HepG2 (cell line): ENCODE measurements around the gene MTOR. TPM values are rescaled to one million over a fixed set of nuclear protein-coding genes. Genes with fewer than 3 reads are reported as not detected.

Experiments
- AHDC1 ChIP-seq: sonication (generic); formaldehyde crosslinking; IDR thresholded peaks from 2 replicates; pipeline ENCODE4 v1.5.1; 2020; ENCODE audit warnings: mild to moderate bottlenecking, missing genetic modification reagents, borderline replicate concordance
- CHD2 ChIP-seq: IDR thresholded peaks from 2 replicates; pipeline ENCODE4 v1.6.1; 2011; ENCODE audit warnings: low read depth, low read length, improper control_type of control experiment
- ETS1 ChIP-seq: sonication (generic); formaldehyde crosslinking; IDR thresholded peaks from 2 replicates; pipeline ENCODE4 v1.4.0; 2020; ENCODE audit warnings: missing genetic modification reagents
- GLMP ChIP-seq: sonication (generic); formaldehyde crosslinking; IDR thresholded peaks from 2 replicates; pipeline ENCODE4 v1.9.0; 2021; ENCODE audit warnings: missing genetic modification reagents, mild to moderate bottlenecking, borderline replicate concordance
- HNF1A ChIP-seq, 2 experiments: sonication (generic) in 1 of 2; formaldehyde crosslinking in 1 of 2; IDR thresholded peaks; 2 replicates each; pipeline versions ENCODE4 v1.4.0 to v1.6.1; 2016 to 2020; ENCODE audit warnings: borderline replicate concordance in 1 of 2, low read depth in 1 of 2, mild to moderate bottlenecking in 1 of 2, missing genetic modification reagents in 1 of 2
- NFATC3 ChIP-seq: sonication (generic); formaldehyde crosslinking; IDR thresholded peaks from 2 replicates; pipeline ENCODE4 v1.5.1; 2020; ENCODE audit warnings: mild to moderate bottlenecking, missing genetic modification reagents
- PHF5A ChIP-seq: IDR thresholded peaks from one replicate; pipeline ENCODE4 v1.6.1; 2018; ENCODE audit warnings: low read depth, missing genetic modification reagents; ENCODE audit not compliant: unreplicated experiment
- PRMT3 ChIP-seq: sonication (generic); formaldehyde crosslinking; IDR thresholded peaks from 2 replicates; pipeline ENCODE4 v1.8.1; 2022; ENCODE audit warnings: low read depth, mild to moderate bottlenecking, moderate library complexity, missing genetic modification reagents, borderline replicate concordance
- SRSF9 ChIP-seq: fragments of 200-400 bp; formaldehyde crosslinking; IDR thresholded peaks from 2 replicates; pipeline ENCODE4 v1.6.1; 2018; ENCODE audit warnings: borderline replicate concordance, mild to moderate bottlenecking, low read depth, low read length; ENCODE audit not compliant: insufficient read depth, poor library complexity, severe bottlenecking
- ZBTB21 ChIP-seq: sonication (generic); formaldehyde crosslinking; IDR thresholded peaks from 2 replicates; pipeline ENCODE4 v1.4.0; 2020; ENCODE audit warnings: missing genetic modification reagents
- ZNF101 ChIP-seq: sonication (generic); formaldehyde crosslinking; IDR thresholded peaks from 2 replicates; pipeline ENCODE4 v1.4.0; 2020; ENCODE audit warnings: mild to moderate bottlenecking, low read depth, missing genetic modification reagents, borderline replicate concordance
- polyA plus RNA-seq, 8 experiments: library from polyadenylated mRNA; depleted of rRNA in 3 of 8; stranded (reverse) in 7 of 8; unstranded in 1 of 8; fragments of >200 nt; fragmentation: Illumina TruSeq in 4 of 8; extraction: Trizol in 4 of 8; gene quantifications; 2 replicates each; pipeline versions ENCODE4 v1.2.1 to v1.2.3, GENCODE V29; 2011 to 2016; ENCODE audit warnings: low read depth in 4 of 8, missing spikeins in 1 of 8, mixed read lengths in 1 of 8; ENCODE audit not compliant: insufficient read depth in 1 of 8
- total RNA-seq, 5 experiments: library from RNA; depleted of rRNA; stranded (reverse); fragments of >200 nt; fragmentation: Illumina TruSeq; extraction: Trizol; gene quantifications; 2 replicates each; pipeline ENCODE4 v1.2.3, GENCODE V29; 2016; ENCODE audit warnings: low read depth in 1 of 5

The MTOR gene
- total and polyA plus RNA-seq, 2 of the 13 experiments (the other 11 are each of a cell fraction or from before 2014, with no cell fraction given): 24.6 to 34.6 TPM

GRCh38 chr1:11059968-11060830 is 202.2 kb downstream of the MTOR start, which contains the start of gene SRM (continued):
- TF ChIP-seq NFATC3 (CRISPR knock-in tag) (no peak), PHF5A (CRISPR knock-in tag) (no peak), AHDC1 (no peak), ZNF101 (CRISPR knock-in tag) (no peak), ETS1 (no peak), CHD2 (0 out of 2 replicates have a peak, but pooled peaks have one; percentile 16), HNF1A (IDR thresholded peaks at IDR 0.05; ENCODE audit: low read depth) (no peak), HNF1A (CRISPR knock-in tag; IDR thresholded peaks at IDR 0.05; ENCODE audit: borderline replicate concordance) (no peak), GLMP (CRISPR knock-in tag) (no peak), SRSF9 (no peak), PRMT3 (CRISPR knock-in tag) (no peak), ZBTB21 (CRISPR knock-in tag) (no peak)
